ENCODE results near the gene OR52N5. TPM values are rescaled to one million over a fixed set of nuclear protein-coding genes. Genes with fewer than 3 reads are reported as not detected.

The OR52N5 gene
- total and polyA plus RNA-seq, 2 experiments from 2014 or later = not detected

- Histone ChIP-seq H2AFZ (no peak overlapping the region), H3K36me3 (ENCODE audit: insufficient read depth) (no peaks in the 10 kb centered on the region), H3K4me3 (no peak overlapping the region), H4K20me1 (replicated peaks; ENCODE audit: insufficient read depth) (no peaks in the 10 kb centered on the region), H3K27ac (ENCODE audit: low read depth) (no peak overlapping the region), H3F3A (replicated peaks; ENCODE audit: low read depth) (no peaks in the 10 kb centered on the region), H3K4me2 (no peak overlapping the region), H3K4me1 (ENCODE audit: insufficient read depth) (peaks cover 8% of the 10 kb centered on the region; the same call in 1 of the 2 replicates), H3K79me2 (replicated peaks; ENCODE audit: insufficient read depth) (no peaks in the 10 kb centered on the region), H3K9me2 (ENCODE audit: insufficient read depth) (no peaks in the 10 kb centered on the region; the same call in 1 of the 2 replicates), H3K27me3 (ENCODE audit: insufficient read depth) (no peaks in the 10 kb centered on the region)
- TF ChIP-seq ZNF462 (CRISPR knock-in tag; IDR thresholded peaks at IDR 0.05) = no peak
- peaks cover 7% of the 10 kb centered on the region; the same call in 2 of the 3 replicates for H3K4me1 Mint-ChIP-seq
- no peak overlapping the region for H3K27ac Mint-ChIP-seq
- no peak for ATAC-seq
- no peaks in the 10 kb centered on the region for H3K27me3 Mint-ChIP-seq (ENCODE audit: insufficient read depth, low read depth, poor library complexity)
- H3K9me3 Mint-ChIP-seq = no peaks in the 10 kb centered on the region
- no peak overlapping the region for H3K4me3 Mint-ChIP-seq
- no peak for DNase-seq (ENCODE audit: low spot score)
- no peaks in the 10 kb centered on the region for H3K36me3 Mint-ChIP-seq (ENCODE audit: low read depth)
Measured at GRCh38 chr11:5818245-5818886, 35.2 kb upstream of the OR52N5 start.

GRCh38 chr11:5815534-5815933, 32.4 kb upstream of the OR52N5 start:
- no peak overlapping the region for H3K4me3 Mint-ChIP-seq
- Histone ChIP-seq H3K9me2 (ENCODE audit: insufficient read depth) (no peaks in the 10 kb centered on the region; the same call in 1 of the 2 replicates), H4K20me1 (replicated peaks; ENCODE audit: insufficient read depth) (no peaks in the 10 kb centered on the region), H3K4me1 (ENCODE audit: insufficient read depth) (peaks cover 13% of the 10 kb centered on the region; the same call in 1 of the 2 replicates), H2AFZ (no peak overlapping the region), H3F3A (replicated peaks; ENCODE audit: low read depth) (no peaks in the 10 kb centered on the region), H3K27me3 (ENCODE audit: insufficient read depth) (no peaks in the 10 kb centered on the region), H3K36me3 (ENCODE audit: insufficient read depth) (no peaks in the 10 kb centered on the region), H3K4me2 (no peak overlapping the region), H3K79me2 (replicated peaks; ENCODE audit: insufficient read depth) (no peaks in the 10 kb centered on the region), H3K4me3 (no peak overlapping the region), H3K27ac (ENCODE audit: low read depth) (no peak overlapping the region)
- TF ChIP-seq STAT1 (IDR thresholded peaks at IDR 0.05; ENCODE audit: unreplicated experiment) = no peak
- TF ChIP-seq REST (IDR thresholded peaks at IDR 0.05; ENCODE audit: unreplicated experiment) = no peak
- TF ChIP-seq NANOG (IDR thresholded peaks at IDR 0.05; ENCODE audit: borderline replicate concordance) = no peak
- no peaks in the 10 kb centered on the region for H3K36me3 Mint-ChIP-seq (ENCODE audit: low read depth)
- no peak for DNase-seq (ENCODE audit: low spot score)
- no peaks in the 10 kb centered on the region for H3K9me3 Mint-ChIP-seq
- H3K4me1 Mint-ChIP-seq = peaks cover 11% of the 10 kb centered on the region; the same call in 2 of the 3 replicates
- no peaks in the 10 kb centered on the region for H3K27me3 Mint-ChIP-seq (ENCODE audit: insufficient read depth, low read depth, poor library complexity)
- ATAC-seq = no peak
- H3K27ac Mint-ChIP-seq = no peak overlapping the region
